AG09319 (cell line): ENCODE data around the gene ADGRL3.

Experiments used
- DNase-seq: peaks from one replicate; pipeline ENCODE4 v3.0.0-alpha.2; 2010; ENCODE audit warnings: low read depth; ENCODE audit errors: extremely low read depth
- TF ChIP-seq, protein P1 (sequence below): IDR thresholded peaks from 2 replicates; pipeline ENCODE4 v1.5.1; 2011; ENCODE audit warnings: low read depth, mild to moderate bottlenecking, inconsistent platforms, low read length, moderate library complexity

Gene ADGRL3

GRCh38 chr4:61533140-61533539 lies 333.0 kb downstream of the ADGRL3 start:
- TF ChIP-seq, protein P1, sequence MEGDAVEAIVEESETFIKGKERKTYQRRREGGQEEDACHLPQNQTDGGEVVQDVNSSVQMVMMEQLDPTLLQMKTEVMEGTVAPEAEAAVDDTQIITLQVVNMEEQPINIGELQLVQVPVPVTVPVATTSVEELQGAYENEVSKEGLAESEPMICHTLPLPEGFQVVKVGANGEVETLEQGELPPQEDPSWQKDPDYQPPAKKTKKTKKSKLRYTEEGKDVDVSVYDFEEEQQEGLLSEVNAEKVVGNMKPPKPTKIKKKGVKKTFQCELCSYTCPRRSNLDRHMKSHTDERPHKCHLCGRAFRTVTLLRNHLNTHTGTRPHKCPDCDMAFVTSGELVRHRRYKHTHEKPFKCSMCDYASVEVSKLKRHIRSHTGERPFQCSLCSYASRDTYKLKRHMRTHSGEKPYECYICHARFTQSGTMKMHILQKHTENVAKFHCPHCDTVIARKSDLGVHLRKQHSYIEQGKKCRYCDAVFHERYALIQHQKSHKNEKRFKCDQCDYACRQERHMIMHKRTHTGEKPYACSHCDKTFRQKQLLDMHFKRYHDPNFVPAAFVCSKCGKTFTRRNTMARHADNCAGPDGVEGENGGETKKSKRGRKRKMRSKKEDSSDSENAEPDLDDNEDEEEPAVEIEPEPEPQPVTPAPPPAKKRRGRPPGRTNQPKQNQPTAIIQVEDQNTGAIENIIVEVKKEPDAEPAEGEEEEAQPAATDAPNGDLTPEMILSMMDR: no peak
- no peak for DNase-seq

DNA sequence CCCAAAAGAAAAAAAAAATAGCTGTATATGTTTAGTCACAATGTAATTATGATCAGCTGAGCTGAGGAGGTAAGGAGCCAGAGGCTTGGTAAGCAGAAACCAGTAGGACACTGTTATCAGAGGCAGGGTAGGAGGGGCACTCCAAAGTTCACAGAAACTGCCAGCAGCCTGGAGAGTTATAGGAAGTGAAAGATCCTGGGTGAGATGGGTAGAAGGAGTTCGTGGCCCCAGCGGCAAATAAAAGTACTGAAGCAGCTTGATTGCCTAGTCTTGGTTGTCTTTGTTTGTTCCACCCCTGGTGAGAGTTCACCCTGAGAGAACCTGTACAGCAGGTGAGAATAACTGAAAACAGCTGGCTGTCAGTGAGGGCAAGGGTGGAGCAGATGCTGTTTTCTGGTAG lies 340.8 kb downstream of the ADGRL3 start:
- no peak for DNase-seq
- TF ChIP-seq, protein P1: no peak

DNA sequence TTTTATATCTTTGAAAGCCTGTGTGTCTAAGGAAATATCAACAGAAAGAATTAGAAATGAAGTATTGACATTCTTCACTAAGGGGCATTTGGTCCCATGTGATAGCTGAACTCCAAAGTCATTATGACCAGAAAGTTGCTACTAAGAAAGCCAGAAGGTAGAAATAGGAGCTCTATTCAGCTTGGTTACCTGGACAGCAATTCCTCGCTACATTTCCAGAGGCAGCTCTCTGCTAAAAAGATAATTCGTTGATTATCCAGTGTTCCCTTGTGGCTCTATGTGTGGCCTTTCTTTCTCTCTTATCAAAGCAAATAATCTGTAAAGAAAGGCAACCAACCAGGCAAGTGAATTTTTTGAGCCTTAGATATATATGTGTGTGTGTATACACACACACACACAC lies 341.3 kb downstream of the ADGRL3 start:
- DNase-seq: no peak
- TF ChIP-seq, protein P1: no peak

GRCh38 chr4:61543976-61544375 lies 343.9 kb downstream of the ADGRL3 start:
- TF ChIP-seq, protein P1: no peak
- no peak for DNase-seq

DNA sequence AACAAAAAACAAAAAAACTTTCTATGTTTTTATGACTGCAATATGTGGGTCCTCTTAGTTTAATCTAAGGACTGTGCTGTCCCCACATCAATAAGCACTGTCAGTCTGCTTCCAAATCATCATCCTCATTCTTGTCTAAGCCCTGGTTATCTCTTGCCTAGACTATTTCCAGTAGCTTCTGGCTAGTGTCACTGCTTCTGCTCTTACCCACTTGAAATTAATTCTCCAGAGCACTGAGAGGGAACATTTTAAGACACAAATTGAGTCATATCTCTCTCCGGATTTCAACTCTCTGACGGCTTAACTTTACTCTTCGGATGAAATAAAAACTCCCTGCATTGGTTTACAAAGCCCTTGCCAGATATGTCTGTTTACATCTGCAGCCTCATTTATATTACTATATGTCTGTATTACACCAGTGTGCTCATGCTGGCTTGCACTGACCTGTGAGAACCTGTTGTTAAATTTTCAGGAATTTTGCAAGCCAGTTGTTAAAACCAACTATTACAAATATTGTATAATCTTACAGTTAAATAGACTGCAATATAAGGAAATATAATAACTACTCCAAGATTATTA lies 345.9 kb downstream of the ADGRL3 start:
- TF ChIP-seq, protein P1: no peak
- DNase-seq: no peak

- TF ChIP-seq, protein P1: no peak
- no peak for DNase-seq
Measured at GRCh38 chr4:61549336-61549735, 349.2 kb downstream of the ADGRL3 start.

GRCh38 chr4:61553557-61554125 lies 353.5 kb downstream of the ADGRL3 start:
- TF ChIP-seq, protein P1: no peak
- no peak for DNase-seq
